ENCODE measurements around the gene STIMATE. TPM values are rescaled to one million over a fixed set of nuclear protein-coding genes. Genes with fewer than 3 reads are reported as not detected.

The STIMATE gene
- total RNA-seq, 4 donors from 2014 or later, result 12.7 to 20.7 (median 16.1) TPM

DNA sequence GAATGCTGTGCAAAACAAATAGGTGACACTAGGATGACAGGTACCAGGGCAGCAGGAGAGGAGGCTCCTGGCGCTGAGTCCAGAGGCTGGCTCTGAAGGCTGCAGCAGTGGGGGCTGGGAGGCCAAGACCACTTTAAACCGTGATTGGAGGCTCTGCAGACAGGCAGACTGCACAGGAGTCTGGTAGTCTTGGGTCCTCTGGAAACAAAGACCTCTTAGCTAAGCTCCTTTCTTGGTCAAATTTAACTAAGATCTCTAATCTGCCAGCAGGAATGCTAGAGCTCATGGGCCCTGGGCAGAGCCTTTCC, 58.1 kb downstream of the STIMATE start:
- intact Hi-C loops (cut with DNase I; ENCODE audit: low total_unique reads), result no loop called here
- TF ChIP-seq POLR2A (IDR thresholded peaks at IDR 0.05), result no peak
- TF ChIP-seq CTCF (IDR thresholded peaks at IDR 0.05), result no peak
- no peak overlapping the region for H3K4me3 ChIP-seq (ENCODE audit: low read depth, poor library complexity, severe bottlenecking)
- WGBS, 2 donors, result 66 to 86% methylated on average over 2 of the region's 2 CpGs
- DNase-seq (ENCODE audit: low spot score in 2 of 2), result no peak

DNA sequence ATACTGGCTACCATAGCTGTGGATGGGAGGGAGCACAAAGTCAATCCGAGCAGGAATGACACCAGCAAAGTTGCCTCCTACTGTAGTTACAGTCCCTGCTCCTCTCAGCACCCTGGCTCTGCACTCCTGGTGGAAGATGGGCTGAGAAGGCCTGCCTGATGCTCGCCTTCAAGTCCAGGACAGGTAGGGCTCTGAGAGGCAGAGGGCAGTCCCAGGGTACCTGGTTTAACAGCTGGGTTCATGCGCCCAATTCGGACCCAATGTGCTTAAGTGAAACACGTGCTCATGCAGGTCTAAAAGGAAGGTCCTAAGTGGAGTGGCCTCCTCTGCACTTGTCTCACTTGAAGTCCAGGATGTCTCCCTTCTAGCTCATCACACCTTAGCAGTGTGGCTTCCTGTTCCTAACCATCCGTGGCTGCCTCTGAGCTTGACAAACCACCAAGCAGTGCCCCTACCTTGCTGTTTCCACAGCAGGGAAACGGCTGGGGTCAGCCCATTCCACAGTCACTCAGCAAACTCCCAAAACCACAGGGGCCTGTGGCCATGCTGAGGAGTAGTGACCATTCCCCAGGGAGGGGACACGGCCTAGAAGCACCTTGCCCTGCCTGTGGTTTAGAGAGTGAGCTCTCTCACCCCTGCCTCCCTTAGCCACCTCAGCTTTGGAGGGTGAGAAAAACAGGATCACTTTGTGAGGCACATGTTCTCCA, 58.6 kb downstream of the STIMATE start:
- WGBS, 2 donors, result 93 to 94% methylated on average over 8 of the region's 8 CpGs
- DNase-seq (ENCODE audit: low spot score in 2 of 2), result no peak
- TF ChIP-seq POLR2A (IDR thresholded peaks at IDR 0.05) (no peak), CTCF (IDR thresholded peaks at IDR 0.05) (no peak)
- intact Hi-C loops (cut with DNase I; ENCODE audit: low total_unique reads), result no loop called here
- H3K4me3 ChIP-seq (ENCODE audit: low read depth, poor library complexity, severe bottlenecking), result no peak overlapping the region

- intact Hi-C loops (cut with DNase I; ENCODE audit: low total_unique reads), result no loop called here
- no peak overlapping the region for H3K4me3 ChIP-seq (ENCODE audit: low read depth, poor library complexity, severe bottlenecking)
- no peak for DNase-seq (ENCODE audit: low spot score in 2 of 2)
- WGBS, 2 donors, result 82 to 86% methylated on average over 4 of the region's 4 CpGs
- no peak for TF ChIP-seq POLR2A (IDR thresholded peaks at IDR 0.05)
- no peak for TF ChIP-seq CTCF (IDR thresholded peaks at IDR 0.05)
Observed at GRCh38 chr3:52836986-52837385, 60.4 kb downstream of the STIMATE start.

GRCh38 chr3:52836471-52836845, 60.9 kb downstream of the STIMATE start:
- H3K4me3 ChIP-seq (ENCODE audit: low read depth, poor library complexity, severe bottlenecking), result no peak overlapping the region
- 85 to 94% methylated on average over 5 of the region's 5 CpGs for WGBS, 2 donors
- intact Hi-C loops (cut with DNase I; ENCODE audit: low total_unique reads), result no loop called here
- DNase-seq (ENCODE audit: low spot score in 2 of 2), result no peak
- no peak for TF ChIP-seq CTCF (IDR thresholded peaks at IDR 0.05)
- no peak for TF ChIP-seq POLR2A (IDR thresholded peaks at IDR 0.05)

- WGBS, 2 donors, result 78 to 88% methylated on average over 8 of the region's 8 CpGs
- intact Hi-C loops (cut with DNase I; ENCODE audit: low total_unique reads), result no loop called here
- H3K4me3 ChIP-seq (ENCODE audit: low read depth, poor library complexity, severe bottlenecking), result no peak overlapping the region
- TF ChIP-seq POLR2A (IDR thresholded peaks at IDR 0.05) (no peak), CTCF (IDR thresholded peaks at IDR 0.05) (no peak)
- no peak for DNase-seq (ENCODE audit: low spot score in 2 of 2)
Observed at GRCh38 chr3:52835766-52836470, 61.4 kb downstream of the STIMATE start.

All from lower leg skin (tissue), 4 donors.